Measurements from ENCODE around the gene SLX4IP. TPM values are rescaled to one million over a fixed set of nuclear protein-coding genes. Genes with fewer than 3 reads are reported as not detected.

Gene SLX4IP
- total and polyA plus RNA-seq, 8 donors = 2.5 to 6.4 (median 2.8) TPM

- ATAC-seq (peak; percentile 68 to 87 (median 82)), DNase-seq (peak in 3 of 6 donors; percentile 17 to 40 (median 24)), FAIRE-seq (no peak)
- Histone ChIP-seq H3K27ac (no peak overlapping the region), H3K4me1 (peaks cover 0 to 4% (median 0%) of the 10 kb centered on the region in 3 donors), H3K36me3 (no peaks in the 10 kb centered on the region), H3K9me3 (no peaks in the 10 kb centered on the region), H3K4me3 (no peak overlapping the region), H3K27me3 (no peaks in the 10 kb centered on the region)
- no peak for TF ChIP-seq CTCF (IDR thresholded peaks at IDR 0.05)
- 44% methylated on average over 4 of the region's 4 CpGs for WGBS, 2 donors
- intact Hi-C loops (cut with DNase I) = no loop called here
Observed at GRCh38 chr20:10404959-10405530, 30.1 kb upstream of the SLX4IP start.

GRCh38 chr20:10408108-10408813 lies 26.8 kb upstream of the SLX4IP start:
- H3K27me3 ChIP-seq = no peaks in the 10 kb centered on the region
- H3K36me3 ChIP-seq = peaks cover 0 to 2% (median 0%) of the 10 kb centered on the region in 3 donors
- H3K4me3 ChIP-seq = no peak overlapping the region
- H3K9me3 ChIP-seq = no peaks in the 10 kb centered on the region
- DNase-seq (no peak), ATAC-seq (no peak), FAIRE-seq (no peak)
- intact Hi-C loops (cut with DNase I) = no loop called here
- no peak for TF ChIP-seq CTCF (IDR thresholded peaks at IDR 0.05)
- H3K27ac ChIP-seq = no peak overlapping the region
- 91% methylated on average over 2 of the region's 2 CpGs for WGBS, 2 donors
- H3K4me1 ChIP-seq = peaks cover 0 to 4% (median 0%) of the 10 kb centered on the region in 3 donors

- Histone ChIP-seq H3K9me3 (no peaks in the 10 kb centered on the region), H3K27ac (no peak overlapping the region), H3K4me3 (no peak overlapping the region), H3K27me3 (no peaks in the 10 kb centered on the region), H3K36me3 (peaks cover 0 to 6% (median 0%) of the 10 kb centered on the region in 3 donors), H3K4me1 (no peaks in the 10 kb centered on the region)
- intact Hi-C loops (cut with DNase I) = no loop called here
- TF ChIP-seq CTCF (IDR thresholded peaks at IDR 0.05) = no peak
- WGBS, 2 donors = 94% methylated on average over 1 of the region's 1 CpG
- no peak for FAIRE-seq
- DNase-seq = no peak
- ATAC-seq = no peak
Observed at GRCh38 chr20:10411673-10412072, 23.4 kb upstream of the SLX4IP start.

GRCh38 chr20:10412591-10413408 lies 22.3 kb upstream of the SLX4IP start:
- ATAC-seq = no peak
- H3K27ac ChIP-seq = no peak overlapping the region
- FAIRE-seq = no peak
- H3K36me3 ChIP-seq = peaks cover 0 to 6% (median 0%) of the 10 kb centered on the region in 3 donors
- no peak overlapping the region for H3K4me3 ChIP-seq
- H3K27me3 ChIP-seq = no peaks in the 10 kb centered on the region
- DNase-seq = no peak
- TF ChIP-seq CTCF (IDR thresholded peaks at IDR 0.05) = peak in 1 of 4 donors; percentile 7
- peaks cover 0 to under 1% (median 0%) of the 10 kb centered on the region in 3 donors for H3K4me1 ChIP-seq
- WGBS, 2 donors = 72 to 74% methylated on average over 5 of the region's 5 CpGs
- H3K9me3 ChIP-seq = no peaks in the 10 kb centered on the region
- intact Hi-C loops (cut with DNase I) = no loop called here

Measured in pancreas (tissue), 10 donors.